ENCODE measurements around the gene HS3ST4.

DNA sequence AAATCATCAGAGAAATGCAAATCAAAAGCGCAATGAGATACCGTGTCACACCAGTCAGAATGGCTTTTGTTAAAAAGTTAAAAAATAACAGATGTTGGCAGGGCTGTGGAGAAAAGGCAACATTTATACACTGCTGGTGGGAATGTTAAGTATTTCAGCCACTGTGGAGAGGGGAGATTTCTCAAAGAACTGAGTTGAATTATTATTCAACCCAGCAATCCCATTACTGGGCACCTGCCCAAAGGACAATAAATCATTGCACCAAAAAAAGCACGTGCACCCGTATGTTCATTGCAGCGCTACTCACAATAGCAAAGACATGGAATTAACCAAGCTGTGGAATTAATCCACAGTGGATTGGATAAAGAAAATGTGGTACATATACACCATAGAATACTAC, 204.7 kb downstream of the HS3ST4 start:
- TF ChIP-seq, protein P1, sequence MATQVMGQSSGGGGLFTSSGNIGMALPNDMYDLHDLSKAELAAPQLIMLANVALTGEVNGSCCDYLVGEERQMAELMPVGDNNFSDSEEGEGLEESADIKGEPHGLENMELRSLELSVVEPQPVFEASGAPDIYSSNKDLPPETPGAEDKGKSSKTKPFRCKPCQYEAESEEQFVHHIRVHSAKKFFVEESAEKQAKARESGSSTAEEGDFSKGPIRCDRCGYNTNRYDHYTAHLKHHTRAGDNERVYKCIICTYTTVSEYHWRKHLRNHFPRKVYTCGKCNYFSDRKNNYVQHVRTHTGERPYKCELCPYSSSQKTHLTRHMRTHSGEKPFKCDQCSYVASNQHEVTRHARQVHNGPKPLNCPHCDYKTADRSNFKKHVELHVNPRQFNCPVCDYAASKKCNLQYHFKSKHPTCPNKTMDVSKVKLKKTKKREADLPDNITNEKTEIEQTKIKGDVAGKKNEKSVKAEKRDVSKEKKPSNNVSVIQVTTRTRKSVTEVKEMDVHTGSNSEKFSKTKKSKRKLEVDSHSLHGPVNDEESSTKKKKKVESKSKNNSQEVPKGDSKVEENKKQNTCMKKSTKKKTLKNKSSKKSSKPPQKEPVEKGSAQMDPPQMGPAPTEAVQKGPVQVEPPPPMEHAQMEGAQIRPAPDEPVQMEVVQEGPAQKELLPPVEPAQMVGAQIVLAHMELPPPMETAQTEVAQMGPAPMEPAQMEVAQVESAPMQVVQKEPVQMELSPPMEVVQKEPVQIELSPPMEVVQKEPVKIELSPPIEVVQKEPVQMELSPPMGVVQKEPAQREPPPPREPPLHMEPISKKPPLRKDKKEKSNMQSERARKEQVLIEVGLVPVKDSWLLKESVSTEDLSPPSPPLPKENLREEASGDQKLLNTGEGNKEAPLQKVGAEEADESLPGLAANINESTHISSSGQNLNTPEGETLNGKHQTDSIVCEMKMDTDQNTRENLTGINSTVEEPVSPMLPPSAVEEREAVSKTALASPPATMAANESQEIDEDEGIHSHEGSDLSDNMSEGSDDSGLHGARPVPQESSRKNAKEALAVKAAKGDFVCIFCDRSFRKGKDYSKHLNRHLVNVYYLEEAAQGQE (IDR thresholded peaks at IDR 0.05; ENCODE audit: borderline replicate concordance), result no peak
- TF ChIP-seq, protein P2, sequence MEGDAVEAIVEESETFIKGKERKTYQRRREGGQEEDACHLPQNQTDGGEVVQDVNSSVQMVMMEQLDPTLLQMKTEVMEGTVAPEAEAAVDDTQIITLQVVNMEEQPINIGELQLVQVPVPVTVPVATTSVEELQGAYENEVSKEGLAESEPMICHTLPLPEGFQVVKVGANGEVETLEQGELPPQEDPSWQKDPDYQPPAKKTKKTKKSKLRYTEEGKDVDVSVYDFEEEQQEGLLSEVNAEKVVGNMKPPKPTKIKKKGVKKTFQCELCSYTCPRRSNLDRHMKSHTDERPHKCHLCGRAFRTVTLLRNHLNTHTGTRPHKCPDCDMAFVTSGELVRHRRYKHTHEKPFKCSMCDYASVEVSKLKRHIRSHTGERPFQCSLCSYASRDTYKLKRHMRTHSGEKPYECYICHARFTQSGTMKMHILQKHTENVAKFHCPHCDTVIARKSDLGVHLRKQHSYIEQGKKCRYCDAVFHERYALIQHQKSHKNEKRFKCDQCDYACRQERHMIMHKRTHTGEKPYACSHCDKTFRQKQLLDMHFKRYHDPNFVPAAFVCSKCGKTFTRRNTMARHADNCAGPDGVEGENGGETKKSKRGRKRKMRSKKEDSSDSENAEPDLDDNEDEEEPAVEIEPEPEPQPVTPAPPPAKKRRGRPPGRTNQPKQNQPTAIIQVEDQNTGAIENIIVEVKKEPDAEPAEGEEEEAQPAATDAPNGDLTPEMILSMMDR (IDR thresholded peaks at IDR 0.05; ENCODE audit: poor library complexity, severe bottlenecking), result no peak
- TF ChIP-seq POLR2AphosphoS5 (IDR thresholded peaks at IDR 0.05), result no peak
- TF ChIP-seq RAD21 (conservative IDR thresholded peaks at IDR 0.05), result no peak

All from neural cell (in vitro differentiated cells).